DOHH2 (cell line): ENCODE results near the gene NFIA.

Source experiments
- H3F3A ChIP-seq: fragments of 200-600 bp; sonication (generic), shearing (Covaris generic); 2 replicates; pipeline ENCODE4 v1.6.0; 2016; ENCODE audit warnings: antibody characterized with exemption, mild to moderate bottlenecking; ENCODE audit not compliant: control insufficient read depth, insufficient read depth
- H3K27ac ChIP-seq: fragments of 200-600 bp; sonication (generic); 2 replicates; pipeline ENCODE4 v1.5.1; 2014; ENCODE audit warnings: low read depth, mild to moderate bottlenecking, low read length, moderate library complexity
- H3K27me3 ChIP-seq: fragments of 200-600 bp; sonication (generic); 2 replicates; pipeline ENCODE4 v1.6.1; 2014; ENCODE audit warnings: mild to moderate bottlenecking, low read length, mixed read lengths; ENCODE audit not compliant: control insufficient read depth
- H3K36me3 ChIP-seq: fragments of 200-600 bp; sonication (generic); 2 replicates; pipeline ENCODE4 v1.6.1; 2014; ENCODE audit warnings: mild to moderate bottlenecking, low read length, moderate library complexity, mixed read lengths; ENCODE audit not compliant: control insufficient read depth
- H3K4me1 ChIP-seq: fragments of 200-600 bp; sonication (generic); 2 replicates; pipeline ENCODE4 v1.6.1; 2014; ENCODE audit warnings: mild to moderate bottlenecking, low read length, mixed read lengths; ENCODE audit not compliant: control insufficient read depth
- H3K4me2 ChIP-seq: fragments of 200-600 bp; sonication (generic); 2 replicates; pipeline ENCODE4 v1.6.0; 2014; ENCODE audit warnings: mild to moderate bottlenecking, low read length, moderate library complexity
- H3K4me3 ChIP-seq: fragments of 200-600 bp; sonication (generic); 2 replicates; pipeline ENCODE4 v1.5.1; 2014; ENCODE audit warnings: mild to moderate bottlenecking, low read length, mixed read lengths
- H3K79me2 ChIP-seq: fragments of 200-600 bp; sonication (generic); 2 replicates; pipeline ENCODE4 v1.6.1; 2014; ENCODE audit warnings: mild to moderate bottlenecking, low read length, mixed read lengths; ENCODE audit not compliant: control insufficient read depth
- H3K9me2 ChIP-seq: fragments of 200-600 bp; sonication (generic); replicated peaks from 2 replicates; pipeline ENCODE4 v1.6.1; 2014; ENCODE audit warnings: mild to moderate bottlenecking, low read length, mixed read lengths; ENCODE audit not compliant: control insufficient read depth
- H3K9me3 ChIP-seq: fragments of 200-600 bp; sonication (generic); 2 replicates; pipeline ENCODE4 v1.6.1; 2014; ENCODE audit warnings: antibody characterized with exemption, low read length, mixed read lengths; ENCODE audit not compliant: control insufficient read depth, insufficient read depth
- H4K20me1 ChIP-seq: fragments of 200-600 bp; sonication (generic); 2 replicates; pipeline ENCODE4 v1.6.0; 2014; ENCODE audit warnings: low read depth, mild to moderate bottlenecking, antibody characterized with exemption, low read length, moderate library complexity; ENCODE audit not compliant: control insufficient read depth, insufficient read depth
- EZH2phosphoT487 ChIP-seq: fragments of 200-600 bp; sonication (generic); IDR thresholded peaks from 2 replicates; pipeline ENCODE4 v1.6.1; 2017; ENCODE audit warnings: borderline replicate concordance, mild to moderate bottlenecking, antibody characterized with exemption, low read length, moderate library complexity, mixed read lengths
- TF ChIP-seq, protein P1 (sequence below): fragments of 200-600 bp; sonication (generic); IDR thresholded peaks from one replicate; pipeline ENCODE4 v1.5.1; 2014; ENCODE audit warnings: antibody characterized with exemption, mild to moderate bottlenecking, low read depth, low read length; ENCODE audit not compliant: poor library complexity, severe bottlenecking

NFIA gene

DNA sequence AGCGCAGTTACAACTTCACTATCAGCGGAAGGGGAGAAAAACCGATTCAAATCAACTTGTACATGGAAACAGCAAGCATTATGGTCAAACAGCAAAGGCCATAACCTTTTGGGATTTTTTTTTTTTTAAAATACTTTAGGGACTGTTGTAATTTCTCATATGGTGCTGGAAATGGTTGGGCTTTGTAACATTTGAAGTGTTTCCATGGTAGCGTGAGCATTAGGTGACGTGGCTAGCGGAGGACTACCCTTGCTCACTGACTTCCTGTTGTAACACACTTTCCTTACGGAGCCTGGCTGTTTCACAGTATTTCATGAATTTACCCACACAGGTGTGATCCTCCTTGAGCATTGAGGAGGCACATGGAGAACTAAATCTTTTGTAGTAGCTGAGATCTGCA lies 373.0 kb downstream of the NFIA start:
- H3K36me3 ChIP-seq = peaks cover 9% of the 10 kb centered on the region
- no peaks in the 10 kb centered on the region for H3K79me2 ChIP-seq
- H3K9me2 ChIP-seq = no peaks in the 10 kb centered on the region
- H3K4me3 ChIP-seq = no peak overlapping the region
- no peaks in the 10 kb centered on the region for H3K27me3 ChIP-seq
- no peaks in the 10 kb centered on the region for H3K9me3 ChIP-seq
- H3K27ac ChIP-seq = no peak overlapping the region
- no peak overlapping the region for H3K4me2 ChIP-seq
- H3F3A ChIP-seq = no peaks in the 10 kb centered on the region
- H4K20me1 ChIP-seq = no peaks in the 10 kb centered on the region
- peaks cover 16% of the 10 kb centered on the region for H3K4me1 ChIP-seq
- TF ChIP-seq, protein P1, sequence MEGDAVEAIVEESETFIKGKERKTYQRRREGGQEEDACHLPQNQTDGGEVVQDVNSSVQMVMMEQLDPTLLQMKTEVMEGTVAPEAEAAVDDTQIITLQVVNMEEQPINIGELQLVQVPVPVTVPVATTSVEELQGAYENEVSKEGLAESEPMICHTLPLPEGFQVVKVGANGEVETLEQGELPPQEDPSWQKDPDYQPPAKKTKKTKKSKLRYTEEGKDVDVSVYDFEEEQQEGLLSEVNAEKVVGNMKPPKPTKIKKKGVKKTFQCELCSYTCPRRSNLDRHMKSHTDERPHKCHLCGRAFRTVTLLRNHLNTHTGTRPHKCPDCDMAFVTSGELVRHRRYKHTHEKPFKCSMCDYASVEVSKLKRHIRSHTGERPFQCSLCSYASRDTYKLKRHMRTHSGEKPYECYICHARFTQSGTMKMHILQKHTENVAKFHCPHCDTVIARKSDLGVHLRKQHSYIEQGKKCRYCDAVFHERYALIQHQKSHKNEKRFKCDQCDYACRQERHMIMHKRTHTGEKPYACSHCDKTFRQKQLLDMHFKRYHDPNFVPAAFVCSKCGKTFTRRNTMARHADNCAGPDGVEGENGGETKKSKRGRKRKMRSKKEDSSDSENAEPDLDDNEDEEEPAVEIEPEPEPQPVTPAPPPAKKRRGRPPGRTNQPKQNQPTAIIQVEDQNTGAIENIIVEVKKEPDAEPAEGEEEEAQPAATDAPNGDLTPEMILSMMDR = no peak
- no peak for TF ChIP-seq EZH2phosphoT487

DNA sequence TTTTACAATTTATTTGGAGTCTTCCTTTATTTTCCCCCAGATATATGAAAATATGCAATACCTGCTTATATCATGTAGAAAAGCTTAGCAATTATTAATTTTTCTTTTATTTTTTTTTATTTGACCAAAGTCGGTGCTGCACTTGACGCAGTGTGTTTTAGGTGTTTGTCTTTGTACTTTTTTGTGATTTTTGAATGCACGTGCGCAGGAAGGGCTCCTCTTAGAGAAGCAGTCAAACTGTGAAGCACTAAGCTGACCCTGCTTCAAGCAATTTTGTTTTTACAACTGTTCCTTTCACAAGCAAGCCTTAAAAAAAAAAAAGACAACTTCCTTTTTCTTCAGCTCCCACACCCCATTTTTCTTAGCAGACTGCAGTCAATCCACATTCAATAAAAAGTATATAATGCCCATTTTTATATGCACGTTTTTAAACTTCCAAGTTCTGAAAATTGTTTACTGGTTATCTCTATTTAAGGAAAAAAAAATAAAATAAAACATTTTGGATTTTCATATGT lies 375.2 kb downstream of the NFIA start:
- Histone ChIP-seq H3K9me3 (no peaks in the 10 kb centered on the region), H4K20me1 (no peaks in the 10 kb centered on the region), H3K4me2 (no peak overlapping the region), H3K27ac (no peak overlapping the region), H3F3A (no peaks in the 10 kb centered on the region), H3K9me2 (no peaks in the 10 kb centered on the region), H3K36me3 (peaks cover 9% of the 10 kb centered on the region), H3K79me2 (no peaks in the 10 kb centered on the region), H3K4me1 (peaks cover 11% of the 10 kb centered on the region), H3K4me3 (no peak overlapping the region), H3K27me3 (no peaks in the 10 kb centered on the region)
- TF ChIP-seq EZH2phosphoT487 = no peak
- TF ChIP-seq, protein P1 = no peak

DNA sequence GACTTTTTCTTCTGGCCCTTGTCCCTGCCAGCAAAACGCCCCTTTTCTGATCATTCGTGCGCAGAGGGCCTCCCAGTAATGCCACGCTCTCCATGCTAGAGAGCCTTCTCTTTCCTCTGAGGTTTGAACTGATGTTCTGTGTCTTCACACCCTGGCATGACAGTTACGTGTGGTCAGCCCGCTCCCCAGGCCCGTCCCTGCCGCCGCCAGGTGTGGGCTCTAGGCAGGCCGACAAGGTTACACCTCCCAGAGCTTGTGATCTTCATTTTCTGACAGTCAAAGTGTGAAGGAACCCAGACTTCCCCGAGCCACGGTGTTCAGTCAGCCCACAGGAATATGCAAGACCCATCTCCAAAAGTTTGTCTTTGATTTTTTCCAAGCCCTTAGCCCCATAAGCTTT lies 377.0 kb downstream of the NFIA start:
- no peaks in the 10 kb centered on the region for H3K9me2 ChIP-seq
- no peak overlapping the region for H3K4me3 ChIP-seq
- H4K20me1 ChIP-seq = no peaks in the 10 kb centered on the region
- no peaks in the 10 kb centered on the region for H3K4me1 ChIP-seq
- no peaks in the 10 kb centered on the region for H3K9me3 ChIP-seq
- H3K27me3 ChIP-seq = no peaks in the 10 kb centered on the region
- H3K27ac ChIP-seq = no peak overlapping the region
- H3K79me2 ChIP-seq = no peaks in the 10 kb centered on the region
- no peaks in the 10 kb centered on the region for H3F3A ChIP-seq
- TF ChIP-seq EZH2phosphoT487 = no peak
- TF ChIP-seq, protein P1 = no peak
- peaks cover 9% of the 10 kb centered on the region for H3K36me3 ChIP-seq
- no peak overlapping the region for H3K4me2 ChIP-seq
